Head of caudate nucleus (tissue), 42 donors: Measurements from ENCODE around the gene UBE3B.
A peak's percentile ranks its signal among the peaks of the same experiment; 100 is the strongest.

ENCODE experiments used
- DNase-seq, 42 donors: peaks; one replicate each; pipeline versions ENCODE4 v3.0.0 to v3.0.0-alpha.2; 2020 to 2021; ENCODE audit warnings: mixed read lengths in 7 of 42
- intact Hi-C: fragments of 100-400 bp; cut with DNase I; formaldehyde crosslinking; loops from one replicate; pipeline ENCODE4 v1.15.0; 2022

Gene UBE3B

DNA sequence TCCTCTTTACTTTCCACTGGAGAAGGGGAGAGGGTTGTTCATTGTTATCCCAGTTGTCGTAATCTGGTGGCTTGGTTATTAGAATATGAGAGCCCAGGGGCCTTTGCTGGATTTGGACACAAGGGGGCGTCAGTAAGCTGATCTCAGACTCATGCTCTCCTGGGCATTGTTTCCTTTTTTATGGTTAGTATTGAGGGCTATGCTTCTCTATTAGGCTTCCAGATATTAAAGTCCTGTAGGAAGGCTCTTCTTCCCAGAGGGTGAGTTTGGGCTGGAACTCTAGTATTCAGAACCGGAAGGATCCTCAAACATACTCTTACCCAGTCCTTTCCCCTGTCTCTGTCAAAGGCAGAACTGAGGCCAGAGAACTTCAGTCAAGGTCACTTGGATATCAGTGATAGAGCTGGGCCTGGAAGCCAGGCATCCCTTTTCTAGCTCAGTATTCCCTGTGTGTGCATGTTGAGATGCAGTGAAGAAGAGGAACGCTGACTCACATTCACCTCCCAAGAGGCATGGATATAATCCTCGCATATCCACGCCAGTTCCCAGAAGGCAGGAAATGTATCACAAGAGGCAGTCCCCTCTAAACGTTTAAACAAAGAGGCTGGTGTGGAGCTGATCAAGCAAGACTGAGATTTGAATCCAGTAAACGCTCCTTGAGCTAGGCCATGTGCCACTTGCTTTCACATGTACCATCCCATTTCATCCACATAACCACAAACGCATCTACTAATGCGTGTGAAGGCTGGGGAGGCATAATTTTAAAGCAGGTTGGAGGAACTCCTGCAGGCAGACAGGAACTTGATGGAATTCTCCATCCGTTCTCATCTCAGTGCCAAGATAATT is 41.6 kb downstream of the UBE3B start:
- intact Hi-C loops: no loop called here
- peak in 41 of 42 donors; percentile 42 to 94 (median 81) for DNase-seq

DNA sequence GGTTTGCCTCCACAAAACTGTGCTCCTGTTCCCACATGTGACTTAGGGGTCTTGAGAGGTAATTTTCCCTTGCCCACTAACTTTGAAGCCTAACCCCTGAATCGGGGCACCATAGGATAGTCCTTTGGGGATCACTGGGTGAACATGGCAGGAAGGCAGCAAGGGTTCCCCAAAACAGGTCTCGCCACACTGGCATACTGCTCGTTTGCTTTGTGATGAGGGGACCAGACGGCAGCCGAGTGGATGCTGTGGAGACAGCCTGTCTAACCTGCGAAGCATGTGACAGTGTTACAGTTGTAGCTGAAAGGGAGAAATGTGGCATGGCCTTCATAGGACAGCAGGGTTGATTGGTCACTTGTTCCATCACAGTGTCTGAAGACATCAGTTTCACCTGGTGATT is 42.4 kb downstream of the UBE3B start:
- intact Hi-C loops: loop anchor here (5.0 kb wide), 1 partner anchor 258 kb away; no protein-coding TSS in a partner anchor
- DNase-seq: no peak

DNA sequence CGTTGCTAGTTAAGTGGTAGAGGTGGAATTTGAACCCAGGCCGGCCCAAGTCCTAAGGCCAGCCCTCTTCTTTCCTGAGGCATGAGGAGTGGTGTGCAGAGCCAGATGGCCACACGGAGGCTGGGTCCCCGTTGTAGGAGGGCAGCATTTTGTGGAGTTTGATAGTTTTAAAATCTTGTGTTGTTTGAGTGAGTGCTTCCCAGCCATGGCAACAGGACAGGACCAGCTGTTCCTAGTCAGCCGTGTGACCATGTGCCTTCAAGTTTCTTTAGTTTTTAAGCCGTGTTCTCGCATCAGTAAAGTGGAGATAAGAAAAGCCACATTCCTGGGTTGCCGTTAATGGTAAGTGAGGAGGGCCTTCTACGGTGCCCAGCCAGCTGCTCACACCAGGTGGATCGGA is 44.4 kb downstream of the UBE3B start:
- no peak for DNase-seq
- intact Hi-C loops: loop anchor here (5.0 kb wide), 1 partner anchor 255 kb away; no protein-coding TSS in a partner anchor

DNA sequence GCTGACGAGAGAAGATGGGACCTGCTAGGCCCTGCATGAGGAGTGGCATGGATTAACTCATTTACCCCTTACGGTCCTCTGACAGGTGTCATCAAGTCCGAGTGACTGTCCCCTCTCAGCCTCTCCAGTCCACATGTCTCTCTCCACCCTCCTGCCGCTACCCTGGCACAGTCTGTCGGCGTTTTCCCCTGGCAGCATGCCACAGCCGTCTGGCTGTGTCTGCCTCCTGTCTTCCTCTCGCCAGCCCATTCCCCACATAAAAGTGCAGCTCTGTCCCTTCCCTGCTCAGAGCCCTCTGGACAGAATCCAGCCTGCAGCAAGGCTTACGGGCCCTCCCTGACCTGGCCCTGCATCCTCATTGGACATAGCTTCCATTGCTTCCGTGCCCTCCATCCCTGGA is 45.6 kb downstream of the UBE3B start:
- peak in 34 of 42 donors; percentile 34 to 83 (median 56) for DNase-seq
- intact Hi-C loops: loop anchor here (5.0 kb wide), 1 partner anchor 254 kb away; no protein-coding TSS in a partner anchor

DNA sequence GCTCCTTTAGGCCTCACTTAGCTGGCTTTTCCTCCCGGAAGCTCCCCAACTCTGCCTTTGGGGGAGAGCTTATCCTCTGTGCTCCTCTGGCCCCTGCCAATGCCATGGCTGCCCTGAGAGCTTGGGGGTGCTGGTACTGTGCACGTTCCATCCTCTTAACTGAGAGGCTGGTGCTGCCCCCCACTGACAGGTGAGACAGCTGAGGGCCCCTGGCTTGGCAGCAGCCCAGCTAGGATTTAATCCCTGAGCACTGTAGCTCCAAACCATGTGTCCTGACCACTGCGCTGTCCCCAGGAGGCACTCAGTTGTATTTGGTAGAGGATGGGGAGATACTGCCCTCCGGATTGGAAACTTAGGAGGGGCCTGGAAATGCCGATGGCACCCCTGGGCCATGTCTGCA is 46.1 kb downstream of the UBE3B start:
- intact Hi-C loops: loop anchor here (5.0 kb wide), 1 partner anchor 254 kb away; no protein-coding TSS in a partner anchor
- no peak for DNase-seq

DNA sequence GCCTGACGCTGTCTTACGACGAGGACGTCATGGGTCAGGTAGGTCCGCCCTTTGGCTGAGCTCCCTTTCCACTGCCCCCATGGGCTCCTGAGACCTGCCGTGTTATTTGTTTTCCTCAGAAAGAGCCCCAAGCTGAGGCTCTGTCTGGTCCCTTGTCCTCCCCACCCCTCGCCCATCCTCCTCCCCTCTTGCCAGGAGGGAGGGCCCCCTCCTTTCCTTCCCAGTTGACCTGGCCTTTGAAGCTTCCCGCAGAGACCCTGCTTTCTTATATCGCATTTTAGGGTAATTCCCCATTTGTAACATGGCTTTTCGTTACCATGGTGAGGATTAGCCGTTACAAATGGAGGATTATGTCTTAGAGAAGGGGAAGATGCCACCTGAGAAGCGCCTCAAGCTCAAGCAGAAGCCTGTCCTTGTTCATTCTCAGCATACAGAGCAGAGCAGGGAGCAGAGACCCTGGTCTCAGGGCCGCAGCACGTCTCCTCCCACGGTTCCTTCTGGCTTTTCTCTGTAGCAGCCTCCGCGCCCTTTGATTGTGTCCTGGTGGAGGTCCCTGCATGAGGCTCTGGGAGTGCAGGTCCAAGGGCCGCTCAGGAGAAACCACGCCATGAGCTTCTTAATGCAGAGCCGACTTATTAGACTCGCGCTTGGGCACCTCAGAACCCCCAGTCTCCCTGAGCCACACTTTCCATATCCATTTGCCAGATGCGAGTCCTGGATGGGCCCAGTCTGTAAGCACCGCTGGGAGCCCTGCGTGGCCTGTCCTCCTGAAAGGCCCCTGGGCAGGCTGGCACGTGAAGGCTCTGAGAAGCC is 47.2 kb downstream of the UBE3B start:
- DNase-seq: no peak

DNA sequence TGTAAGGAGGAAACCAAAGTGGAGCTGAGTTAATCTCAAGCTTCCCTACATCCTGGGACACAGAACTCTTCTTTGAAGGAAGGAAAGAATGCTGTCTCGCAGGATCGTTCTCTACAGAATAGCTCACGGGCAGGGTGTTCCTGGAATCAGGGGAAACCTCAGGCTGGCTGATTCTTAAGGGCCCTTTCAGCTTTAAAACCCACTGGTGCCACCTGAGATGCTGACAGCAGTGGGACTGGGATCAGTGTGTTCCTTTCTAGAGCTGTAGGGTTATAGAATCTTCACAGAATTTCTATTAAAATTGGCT is 47.8 kb downstream of the UBE3B start:
- DNase-seq: no peak
- intact Hi-C loops: no loop called here

More for the DNA sequence above, 47.2 kb downstream of the UBE3B start:
- intact Hi-C loops: loop anchor here (5.0 kb wide), 1 partner anchor 253 kb away; no protein-coding TSS in a partner anchor

DNA sequence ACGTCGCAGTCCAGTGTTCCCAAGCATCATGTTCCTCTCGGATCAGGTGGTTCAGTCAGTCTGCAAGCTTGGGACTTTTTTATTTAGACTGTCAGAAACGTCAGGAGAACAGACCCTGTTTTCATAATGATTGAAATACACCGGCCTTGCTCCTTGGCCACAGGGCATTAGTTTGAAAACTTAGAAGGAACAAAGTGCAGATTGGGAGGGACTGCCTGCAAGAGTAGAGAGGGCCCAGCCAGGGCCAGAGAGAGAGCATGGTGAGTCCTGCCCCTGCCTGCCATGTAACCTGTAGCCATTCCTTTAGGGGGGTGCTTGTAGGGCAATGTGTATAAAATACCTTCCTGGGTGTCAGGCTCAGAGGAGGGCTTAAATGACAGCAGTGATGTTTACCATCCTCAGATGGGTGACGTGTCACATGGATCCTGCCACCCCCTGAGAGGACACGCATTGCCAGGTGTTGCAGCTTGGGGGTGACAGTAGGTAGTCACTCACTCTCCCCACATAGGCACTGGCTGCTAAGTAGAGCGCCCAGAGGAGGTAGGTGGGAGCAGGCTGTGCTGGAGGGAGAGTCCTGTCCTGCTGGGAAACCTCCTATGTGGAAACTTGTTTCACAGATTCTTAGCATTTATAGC is 50.2 kb downstream of the UBE3B start:
- intact Hi-C loops: no loop called here

DNA sequence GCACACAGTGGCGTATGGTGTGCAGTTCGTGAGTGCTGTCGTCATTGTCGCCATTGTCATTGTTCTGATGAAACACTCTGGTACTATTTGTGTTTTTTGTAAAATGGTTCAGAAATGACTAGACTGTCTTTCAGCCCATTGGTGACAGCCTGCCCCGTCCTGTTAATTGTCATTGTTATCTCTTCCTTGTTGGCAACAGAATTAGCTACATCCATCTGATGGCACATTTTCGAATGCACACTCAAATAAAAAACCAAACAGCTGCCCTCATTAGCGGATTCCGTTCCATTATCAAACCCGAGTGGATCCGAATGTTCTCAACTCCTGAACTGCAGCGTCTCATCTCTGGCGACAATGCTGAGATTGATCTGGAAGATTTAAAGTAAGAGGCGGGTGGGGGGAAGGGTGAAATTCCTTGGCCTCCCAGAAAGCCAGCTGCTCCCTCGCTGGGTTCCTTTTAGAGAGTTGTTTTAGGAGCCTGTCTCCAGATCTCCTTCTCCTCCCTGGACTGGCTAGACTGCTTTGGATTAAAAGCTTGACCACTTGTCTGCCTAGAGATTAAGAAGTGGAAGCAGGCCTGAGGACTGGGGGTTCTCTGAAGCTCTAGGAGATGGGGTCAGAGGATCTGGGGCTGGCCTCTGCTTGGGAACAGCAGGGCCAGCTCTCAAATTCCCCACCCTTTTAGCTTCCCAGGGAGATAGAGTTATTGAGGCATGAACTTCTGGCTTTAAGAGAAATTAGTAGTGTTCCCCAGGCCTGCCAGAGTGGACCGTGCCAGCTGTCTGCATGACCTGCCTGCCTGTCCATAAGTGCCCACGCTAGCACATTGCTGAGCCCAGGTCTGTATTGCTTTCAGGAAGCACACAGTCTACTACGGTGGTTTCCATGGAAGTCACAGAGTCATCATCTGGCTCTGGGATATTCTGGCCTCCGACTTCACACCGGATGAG is 52.5 kb downstream of the UBE3B start:
- intact Hi-C loops: no loop called here
- DNase-seq: peak in 5 of 42 donors; percentile 26 to 58 (median 38)

More for the DNA sequence above, 50.2 kb downstream of the UBE3B start:
- DNase-seq: peak in 15 of 42 donors; percentile 15 to 68 (median 38)

DNA sequence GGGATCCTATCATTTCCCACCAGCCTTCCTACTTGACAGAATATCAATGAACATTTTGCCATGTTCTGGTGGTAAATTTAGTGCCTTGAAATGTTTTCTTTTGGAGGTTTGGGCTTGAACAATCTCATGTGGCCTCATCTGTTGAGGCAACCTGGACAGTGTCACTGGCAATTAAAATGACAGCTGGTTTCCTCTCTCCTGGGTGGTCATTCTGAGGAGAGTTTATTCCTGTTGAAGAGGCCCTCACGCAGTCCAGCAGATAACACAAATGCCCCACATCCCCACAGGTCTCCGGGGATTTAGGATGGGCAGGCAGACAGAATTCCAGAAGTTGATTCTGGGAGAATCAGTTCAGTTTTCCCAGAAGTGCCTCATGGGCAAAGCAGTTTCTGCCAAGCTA is 54.0 kb downstream of the UBE3B start:
- intact Hi-C loops: no loop called here
- no peak for DNase-seq

DNA sequence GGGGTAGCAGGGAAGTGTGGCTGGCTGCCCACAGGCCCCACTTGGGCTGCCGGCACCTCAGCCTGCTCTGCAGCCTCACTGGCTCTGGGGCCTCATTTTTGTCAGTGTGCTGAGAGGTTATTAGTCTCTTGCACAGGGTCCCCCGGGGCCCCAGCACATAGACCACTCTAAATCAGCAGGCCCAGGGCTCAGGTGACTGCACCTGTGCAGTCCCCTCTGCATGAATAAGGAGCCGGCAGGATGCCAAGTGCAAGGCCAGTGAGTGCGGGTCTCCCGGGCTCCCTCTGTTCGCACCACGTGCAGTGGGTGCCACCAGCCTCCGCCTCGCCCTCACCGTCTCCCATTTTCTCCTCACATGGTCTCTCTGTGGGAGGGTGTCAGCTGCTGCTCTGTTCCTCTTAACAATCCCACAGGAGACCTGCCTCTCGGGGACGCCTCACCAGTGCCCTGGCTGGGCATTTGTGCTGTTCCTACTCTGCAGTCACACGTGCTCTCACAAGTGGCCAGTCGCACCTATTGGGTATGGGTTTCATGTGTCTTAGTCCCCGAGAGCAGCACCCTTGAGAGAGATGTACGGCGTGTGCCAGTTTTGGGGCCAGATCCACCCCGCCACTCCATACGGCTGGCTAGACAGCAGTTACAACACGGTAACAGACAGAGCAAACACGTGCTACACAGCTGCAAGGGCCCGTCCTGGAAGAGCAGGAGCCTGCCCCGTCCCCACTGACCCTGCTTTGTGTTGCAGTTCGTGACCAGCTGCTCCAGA is 55.5 kb downstream of the UBE3B start:
- intact Hi-C loops: no loop called here
- peak in 10 of 42 donors; percentile 16 to 59 (median 36) for DNase-seq

DNA sequence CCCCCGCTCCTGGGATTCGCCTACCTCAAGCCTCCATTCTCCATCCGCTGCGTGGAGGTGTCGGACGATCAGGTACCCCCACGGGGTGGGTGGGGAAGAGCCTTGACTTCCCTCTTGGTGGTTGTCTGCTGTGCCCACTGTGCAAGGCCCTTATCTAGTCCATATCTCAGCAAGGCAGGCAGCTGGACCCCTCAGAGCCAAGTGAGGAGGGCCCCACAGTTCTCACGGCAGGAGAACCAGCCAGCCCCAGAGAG is 56.0 kb downstream of the UBE3B start:
- intact Hi-C loops: no loop called here
- no peak for DNase-seq

DNA sequence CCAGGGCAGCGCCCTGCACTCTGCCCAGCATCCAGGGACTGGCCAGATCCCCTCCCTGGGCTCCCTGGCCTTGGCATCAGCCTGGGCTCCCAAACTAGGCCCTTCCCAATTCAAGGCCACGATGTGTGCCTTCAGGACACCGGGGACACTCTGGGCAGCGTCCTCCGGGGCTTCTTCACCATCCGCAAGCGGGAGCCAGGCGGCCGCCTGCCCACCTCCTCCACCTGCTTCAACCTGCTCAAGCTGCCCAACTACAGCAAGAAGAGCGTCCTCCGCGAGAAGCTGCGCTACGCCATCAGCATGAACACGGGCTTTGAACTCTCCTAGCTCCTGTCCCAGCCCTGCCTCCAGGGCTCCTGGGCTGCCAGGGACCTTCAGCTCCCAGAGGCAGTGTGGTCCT is 57.0 kb downstream of the UBE3B start:
- DNase-seq: no peak
- intact Hi-C loops: no loop called here

DNA sequence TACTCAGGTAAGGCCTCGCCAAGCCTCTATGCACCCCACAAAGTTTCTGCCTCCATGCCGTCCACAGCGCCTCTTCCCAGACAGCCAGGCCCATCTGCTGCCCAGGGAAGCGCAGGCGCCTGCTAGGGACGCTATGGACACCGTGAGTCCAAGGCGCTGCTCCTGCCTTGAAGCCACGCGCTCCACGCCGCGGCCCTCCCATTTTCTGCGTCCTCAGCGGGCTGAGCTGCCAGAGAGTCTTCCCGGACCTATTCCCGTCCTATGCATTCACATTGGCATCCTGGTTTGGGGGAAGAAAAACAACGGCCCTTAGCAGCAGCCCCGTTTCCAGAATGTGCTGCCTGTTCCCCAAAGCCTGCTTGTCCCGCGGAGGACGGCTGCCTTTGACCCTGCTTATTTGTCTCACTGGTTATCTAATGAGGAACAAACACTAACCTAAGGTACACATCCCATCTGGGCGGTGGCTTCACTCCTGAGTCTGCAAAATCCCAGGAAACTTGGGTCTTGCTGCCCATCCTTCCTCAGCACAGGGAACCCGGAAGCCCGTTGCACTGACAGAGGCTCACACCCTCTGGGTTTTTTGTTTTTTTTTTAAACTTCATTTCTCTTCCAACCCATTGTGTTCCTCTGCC is 57.9 kb downstream of the UBE3B start:
- no peak for DNase-seq
- intact Hi-C loops: no loop called here

DNA sequence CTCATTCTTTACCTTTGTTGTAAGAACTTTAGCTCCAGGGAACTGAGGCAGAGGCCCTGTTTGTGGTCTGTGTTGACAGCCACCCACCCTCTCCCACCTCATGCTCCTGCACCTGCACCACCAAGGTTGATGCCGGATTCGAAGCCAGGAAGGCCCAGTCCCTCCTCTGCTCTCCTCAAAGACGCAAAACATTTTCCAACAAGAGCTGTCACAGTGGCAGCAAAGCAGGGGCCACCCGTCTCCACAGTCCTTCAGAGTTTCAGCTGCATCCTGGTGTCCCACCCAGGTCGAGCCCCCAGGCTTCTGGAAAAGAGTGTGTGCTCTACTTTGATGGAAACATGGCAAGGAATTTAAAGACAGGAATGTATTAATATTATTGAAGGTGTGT is 58.4 kb downstream of the UBE3B start:
- intact Hi-C loops: no loop called here

DNA sequence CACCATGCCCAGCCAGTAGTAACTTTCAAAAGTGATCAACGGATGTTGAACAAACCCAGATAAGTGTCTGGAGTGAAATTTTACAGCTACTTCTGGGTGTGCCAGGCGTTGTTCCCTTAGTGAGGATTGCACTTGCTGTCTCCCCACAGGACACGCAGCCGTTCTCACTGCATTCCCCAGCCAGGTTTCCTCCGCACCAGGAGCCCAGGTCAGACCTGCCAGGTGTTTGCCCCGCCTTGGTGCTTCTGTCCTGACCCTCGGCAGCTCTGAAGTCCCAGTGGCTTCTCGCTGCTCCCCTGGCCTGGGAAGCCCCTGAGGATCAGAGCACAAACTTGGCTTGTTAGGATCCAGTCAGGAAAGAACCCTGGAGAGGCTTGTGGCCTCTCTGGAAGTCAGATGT is 59.7 kb downstream of the UBE3B start:
- intact Hi-C loops: no loop called here
- DNase-seq: no peak

More for the DNA sequence above, 58.4 kb downstream of the UBE3B start:
- no peak for DNase-seq

DNA sequence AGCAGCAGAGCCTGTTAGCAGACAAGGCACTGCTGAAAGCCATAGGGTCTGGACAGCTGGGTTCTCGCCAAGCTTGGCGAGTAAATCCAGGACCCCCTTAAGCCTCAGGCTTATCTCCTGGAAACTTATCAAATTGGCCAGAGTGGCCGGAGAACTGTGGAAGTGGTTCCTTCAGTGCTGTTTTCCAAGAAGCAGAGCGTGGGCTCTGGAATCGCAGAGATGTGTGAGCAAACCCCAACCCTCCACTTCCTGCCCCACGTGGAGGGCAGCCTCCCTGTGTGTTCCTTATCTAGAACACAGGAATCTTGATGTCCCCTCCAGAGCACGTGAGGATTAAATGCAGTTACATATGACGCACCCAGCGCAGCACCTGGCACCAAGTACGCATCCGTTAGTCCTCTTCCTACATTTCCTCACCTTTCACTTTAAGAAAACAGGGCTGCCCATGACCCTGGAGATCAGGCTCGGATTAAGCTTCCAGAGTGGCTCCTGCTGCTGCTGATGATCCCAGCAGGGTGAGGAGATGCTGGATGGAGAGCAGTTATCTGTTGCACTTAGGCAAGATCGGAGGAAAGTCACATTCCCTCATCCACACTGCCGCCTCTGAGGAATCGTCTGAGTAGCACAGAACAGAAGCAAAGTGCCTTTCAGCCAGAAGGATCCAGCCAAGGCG is 60.9 kb downstream of the UBE3B start:
- DNase-seq: no peak
- intact Hi-C loops: no loop called here
